Stomach (tissue), 4 donors: Measurements from ENCODE around the gene PKIB.

Experiments used
- CTCF ChIP-seq, 7 experiments: fragments of 450-650 bp in 4 of 7; fragments of 200-600 bp in 3 of 7; sonication (generic) in 3 of 7; IDR thresholded peaks; one replicate each; pipeline ENCODE4 v1.5.1; 2016 to 2019; ENCODE audit warnings: antibody characterized with exemption in 7 of 7, control low read depth in 2 of 7, mild to moderate bottlenecking in 1 of 7
- EP300 ChIP-seq: sonication (generic); formaldehyde crosslinking; IDR thresholded peaks from one replicate; pipeline ENCODE4 v1.6.1; 2017; ENCODE audit warnings: antibody characterized with exemption
- POLR2A ChIP-seq, 4 donors: fragments of 450-650 bp; IDR thresholded peaks; one replicate each; pipeline ENCODE4 v1.6.1; 2016; ENCODE audit warnings: antibody characterized with exemption in 4 of 4, control low read depth in 2 of 4, mild to moderate bottlenecking in 1 of 4, moderate library complexity in 1 of 4

GRCh38 chr6:122614303-122614702 lies 4.1 kb downstream of the PKIB start:
- TF ChIP-seq CTCF (IDR thresholded peaks at IDR 0.05) (no peak), EP300 (no peak), POLR2A (IDR thresholded peaks at IDR 0.05) (no peak)
